NOMO-1 treated with dmso at 0.1 percent for 144 hours (cell line): Measurements from ENCODE around the gene KANK4.
"Not testable (repeated sequence)": the region's sequence is repeated elsewhere in the genome, so short reads cannot be mapped to it uniquely, and the experiment has no call there.

ENCODE experiments used
- DNase-seq: peaks from one replicate; lab custom pipeline; 2025; ENCODE audit not compliant: unreplicated experiment; lab: John Stamatoyannopoulos, UW

Gene KANK4

DNA sequence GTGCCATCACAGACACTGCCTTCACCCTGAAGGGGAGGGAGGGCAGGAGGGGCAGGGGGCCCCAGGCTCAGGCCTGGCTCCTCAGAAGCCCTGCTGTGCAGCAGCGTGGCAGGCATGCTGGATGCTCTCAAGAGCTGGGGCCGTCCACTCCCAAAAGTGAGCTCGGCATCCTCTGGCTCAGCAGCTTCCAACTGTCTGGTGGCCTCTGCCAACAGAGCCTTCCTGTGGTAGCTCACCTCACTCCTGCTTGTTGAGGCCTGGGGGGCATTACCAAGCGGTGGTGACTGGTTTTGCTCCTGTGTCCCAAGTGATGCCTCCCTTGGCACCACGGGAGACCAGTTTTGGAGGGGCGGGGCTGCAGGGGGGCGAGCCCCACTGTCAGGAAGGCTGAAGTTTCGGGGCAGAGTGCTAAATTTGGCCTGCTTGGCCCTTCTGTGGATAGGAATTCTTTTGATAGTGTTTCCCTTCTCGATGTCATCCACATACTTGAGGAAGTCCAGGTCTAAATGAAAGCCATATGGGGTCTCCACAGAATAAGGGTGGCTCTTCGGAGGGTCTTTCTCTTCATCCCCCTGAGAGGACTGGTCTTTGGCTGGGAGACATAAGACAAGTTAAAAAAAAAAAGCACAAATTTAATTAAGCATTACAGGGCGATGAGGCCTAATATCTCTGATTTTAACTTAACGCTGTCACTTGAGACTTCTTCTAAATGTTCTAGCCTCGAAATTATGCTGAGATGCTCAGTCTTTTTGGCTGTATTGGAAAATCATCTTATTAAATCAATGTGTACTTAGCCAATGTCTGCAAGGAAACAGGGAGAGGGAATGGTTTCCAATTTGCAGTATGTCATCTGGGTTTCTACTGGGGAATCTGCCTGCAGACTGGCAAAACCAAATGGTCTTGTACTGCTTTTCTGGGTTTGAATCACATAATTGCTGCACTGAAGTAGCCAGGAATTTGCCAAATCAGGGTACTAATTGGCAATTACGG lies 44.4 kb downstream of the KANK4 start:
- no peak for DNase-seq

DNA sequence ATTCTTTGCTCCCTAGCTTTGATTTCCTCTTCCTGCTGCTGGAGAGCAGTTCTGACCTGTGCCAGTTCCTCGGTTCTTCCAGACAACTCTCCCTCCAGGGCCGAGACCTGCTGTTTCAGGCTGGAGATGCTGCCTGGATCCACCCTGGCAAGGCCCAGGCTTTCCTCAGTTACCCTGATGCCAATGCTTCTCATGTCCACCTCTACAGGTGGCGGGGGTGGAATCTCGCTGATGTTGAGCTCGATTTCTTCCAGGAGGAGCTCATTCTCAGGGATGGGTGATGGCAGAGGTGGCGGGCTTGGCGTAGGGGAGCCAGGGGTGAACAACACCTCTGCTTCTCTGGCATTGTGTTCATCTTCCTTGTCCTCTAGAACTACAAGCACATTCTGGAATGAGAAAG lies 45.3 kb downstream of the KANK4 start:
- DNase-seq = no peak

DNA sequence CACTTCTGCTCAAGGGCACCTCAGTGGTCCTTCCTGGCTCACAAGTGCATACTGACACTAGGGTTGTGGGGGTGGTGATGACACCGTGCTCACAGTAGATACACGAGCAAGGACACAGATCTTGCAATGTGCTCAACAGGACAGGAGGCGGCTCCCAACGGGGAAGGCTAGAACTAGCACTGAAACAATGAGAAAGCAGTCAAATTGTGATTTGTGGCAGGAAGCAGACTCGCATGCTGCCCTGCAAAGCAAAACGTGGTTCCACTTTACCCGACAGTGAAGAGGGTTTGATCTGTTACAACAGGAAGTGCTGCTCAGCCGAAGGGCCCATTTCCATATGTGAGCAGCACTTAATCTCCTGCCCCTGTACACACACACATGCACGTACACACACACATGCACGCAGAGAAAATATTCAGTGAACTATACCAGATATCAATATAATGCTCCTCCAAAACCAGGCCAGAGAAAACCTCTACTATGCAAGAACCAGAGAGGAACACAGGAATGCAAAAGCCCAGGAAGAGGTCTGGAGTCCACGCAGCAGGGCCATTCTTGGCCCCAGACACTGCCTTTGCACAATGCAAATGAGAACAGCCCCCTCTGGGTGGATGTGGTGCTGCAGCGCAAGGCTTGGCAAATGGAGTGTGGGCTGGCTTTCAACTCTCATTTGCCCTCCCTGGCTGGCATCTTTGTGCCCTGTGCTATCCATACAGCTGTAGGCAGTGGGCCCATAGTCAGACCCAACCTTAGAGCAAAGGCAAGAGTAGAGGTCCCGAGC lies 47.1 kb downstream of the KANK4 start:
- DNase-seq = peak; percentile 92

DNA sequence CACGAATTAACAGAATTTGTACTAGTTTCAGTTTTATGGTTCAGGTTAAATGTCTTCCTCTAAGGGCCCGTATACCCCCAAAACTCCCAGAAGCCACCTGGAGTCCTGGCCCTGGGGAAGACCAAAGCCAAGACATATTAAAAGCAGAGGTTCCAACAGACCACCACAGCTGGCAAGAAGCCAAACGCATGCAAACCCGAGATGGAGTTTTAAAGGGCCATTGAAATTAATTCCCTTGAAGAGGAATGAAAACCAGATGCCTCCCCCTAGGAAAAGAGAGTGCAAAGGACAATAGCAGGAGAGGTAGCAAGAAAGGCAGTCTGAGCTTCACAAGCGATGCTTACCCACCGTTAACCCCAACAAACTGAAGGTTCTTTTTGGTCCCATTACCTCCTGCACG lies 48.1 kb downstream of the KANK4 start:
- no peak for DNase-seq

DNA sequence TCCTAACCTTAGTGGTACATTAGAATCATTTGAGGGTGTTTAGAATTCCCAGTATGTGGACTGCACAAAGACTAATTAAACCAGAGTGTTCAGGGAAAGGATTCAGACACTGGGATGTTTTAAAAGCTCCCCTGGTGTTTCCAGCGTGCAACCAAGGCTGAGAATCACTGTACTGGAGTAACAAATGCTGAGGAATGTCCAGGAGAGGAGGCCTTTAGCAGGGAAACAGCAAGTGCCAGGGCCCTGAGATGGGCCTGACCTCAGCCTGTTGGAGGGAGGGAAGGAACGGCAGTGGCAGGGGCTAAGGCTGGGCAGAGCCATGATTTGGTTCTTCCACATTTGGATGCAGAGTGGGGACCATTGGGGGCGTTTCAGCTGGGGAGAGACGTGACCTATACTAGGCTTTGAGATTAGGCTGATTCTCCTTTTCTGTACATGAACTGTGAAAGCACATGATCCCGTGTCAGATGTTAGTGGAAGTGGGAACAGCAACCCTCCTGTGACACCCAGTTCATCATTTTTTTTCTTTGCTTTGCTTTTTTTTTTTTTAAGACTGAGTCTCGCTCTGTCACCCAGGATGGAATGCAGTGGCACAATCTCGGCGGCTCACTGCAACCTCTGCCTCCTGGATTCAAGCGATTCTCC lies 49.3 kb downstream of the KANK4 start:
- no peak for DNase-seq

DNA sequence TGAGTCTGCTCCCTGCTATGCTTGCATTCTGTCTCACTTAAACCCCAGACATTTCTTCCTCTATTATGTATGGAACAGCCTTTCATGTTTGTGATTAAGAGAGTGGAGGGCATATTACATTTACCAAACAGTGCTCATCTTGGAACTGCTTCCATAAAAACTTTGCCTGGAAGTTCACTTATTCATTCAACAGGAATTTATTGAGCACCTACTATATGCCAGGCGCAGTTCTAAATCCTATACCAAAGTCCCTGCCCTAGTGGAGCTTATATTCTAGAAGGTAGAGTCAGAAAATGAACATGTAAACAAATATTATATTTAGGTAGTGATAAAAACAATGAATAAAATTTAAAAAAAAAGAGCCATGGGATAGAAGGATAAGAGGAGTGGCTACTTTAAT lies 49.8 kb downstream of the KANK4 start:
- no peak for DNase-seq

DNA sequence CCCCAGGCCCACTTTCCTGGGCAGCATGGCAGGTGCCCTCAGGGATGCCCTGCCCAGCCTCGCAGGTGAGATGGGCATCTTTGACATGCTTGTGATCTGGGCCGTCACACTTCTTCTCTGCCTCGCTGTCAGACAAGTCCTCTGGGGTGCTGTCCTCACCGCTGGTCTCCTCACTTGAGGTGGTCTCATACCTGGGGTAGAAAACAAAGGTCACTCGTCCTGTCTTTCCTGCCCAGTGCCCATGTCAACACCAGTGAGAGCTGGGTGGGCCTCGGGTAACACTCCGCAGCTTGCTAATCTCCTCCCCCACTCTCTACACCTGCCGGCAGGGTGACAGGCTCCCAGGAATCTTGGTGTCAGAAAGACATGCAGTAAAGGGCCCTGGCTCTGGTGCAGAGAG lies 50.9 kb downstream of the KANK4 start:
- no peak for DNase-seq

DNA sequence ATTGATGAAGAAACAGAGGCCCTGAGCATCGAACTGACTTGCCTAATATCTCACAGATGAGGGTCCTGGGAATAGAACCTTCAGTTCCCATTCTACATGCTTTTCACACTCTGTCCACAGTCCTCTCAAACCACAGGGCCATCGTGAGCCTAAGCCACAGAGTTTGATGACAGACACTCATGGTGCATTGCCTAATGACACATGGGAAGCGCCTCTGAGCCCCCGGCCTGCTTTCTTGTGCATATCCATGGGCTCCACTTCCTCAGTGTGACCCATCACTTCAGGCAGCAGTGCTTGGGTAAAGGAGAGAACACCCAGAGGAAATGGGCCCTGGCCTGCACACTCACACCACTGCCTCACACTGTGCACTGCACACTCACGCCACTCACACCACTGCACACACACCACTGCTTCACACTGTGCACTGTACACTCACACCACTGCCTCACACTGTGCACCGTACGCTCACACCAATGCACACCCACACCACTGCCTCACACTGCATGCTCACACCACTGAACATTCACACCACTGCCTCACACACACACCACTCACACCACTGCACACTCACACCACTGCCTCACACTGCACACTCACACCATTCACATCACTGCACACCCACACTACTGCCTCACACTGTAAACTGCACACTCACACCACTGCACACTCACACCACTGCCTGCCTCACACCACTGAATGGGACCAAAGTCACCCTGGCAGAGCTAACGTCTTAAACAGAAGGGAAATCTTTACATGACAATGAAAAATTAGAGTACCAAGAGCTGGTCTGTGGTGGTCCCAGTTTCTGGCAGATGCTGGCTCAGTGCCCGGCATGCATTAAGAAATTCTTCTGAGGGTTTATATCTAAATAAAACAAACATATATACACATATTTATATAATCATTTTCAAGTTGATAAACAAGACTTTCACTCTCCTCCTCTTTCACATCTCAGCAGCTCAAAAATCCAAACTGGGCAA lies 53.0 kb downstream of the KANK4 start:
- peak; percentile 73 for DNase-seq

DNA sequence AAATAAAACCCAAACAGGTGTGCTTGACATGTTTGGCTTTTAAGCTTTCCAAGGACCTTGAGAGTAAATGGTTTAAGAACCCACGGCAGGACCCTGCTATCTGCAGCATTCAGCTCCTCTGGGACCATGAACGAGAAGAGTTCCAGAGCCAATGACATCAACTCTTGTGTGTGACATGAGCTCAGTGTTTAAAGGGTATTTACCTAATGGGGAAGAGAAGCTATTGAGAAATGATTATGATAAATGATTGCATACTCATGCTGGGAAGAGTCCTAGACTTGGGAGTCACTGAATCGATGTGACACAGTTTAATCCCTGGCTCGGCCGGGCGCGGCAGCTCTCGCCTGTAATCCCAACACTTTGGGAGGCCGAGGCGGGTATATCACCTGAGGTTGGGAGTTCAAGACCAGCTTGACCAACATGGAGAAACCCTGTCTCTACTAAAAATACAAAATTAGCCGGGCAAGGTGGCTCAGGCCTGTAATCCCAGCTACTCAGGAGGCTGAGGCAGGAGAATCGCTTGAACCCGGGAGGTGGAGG lies 55.4 kb downstream of the KANK4 start:
- no peak for DNase-seq

DNA sequence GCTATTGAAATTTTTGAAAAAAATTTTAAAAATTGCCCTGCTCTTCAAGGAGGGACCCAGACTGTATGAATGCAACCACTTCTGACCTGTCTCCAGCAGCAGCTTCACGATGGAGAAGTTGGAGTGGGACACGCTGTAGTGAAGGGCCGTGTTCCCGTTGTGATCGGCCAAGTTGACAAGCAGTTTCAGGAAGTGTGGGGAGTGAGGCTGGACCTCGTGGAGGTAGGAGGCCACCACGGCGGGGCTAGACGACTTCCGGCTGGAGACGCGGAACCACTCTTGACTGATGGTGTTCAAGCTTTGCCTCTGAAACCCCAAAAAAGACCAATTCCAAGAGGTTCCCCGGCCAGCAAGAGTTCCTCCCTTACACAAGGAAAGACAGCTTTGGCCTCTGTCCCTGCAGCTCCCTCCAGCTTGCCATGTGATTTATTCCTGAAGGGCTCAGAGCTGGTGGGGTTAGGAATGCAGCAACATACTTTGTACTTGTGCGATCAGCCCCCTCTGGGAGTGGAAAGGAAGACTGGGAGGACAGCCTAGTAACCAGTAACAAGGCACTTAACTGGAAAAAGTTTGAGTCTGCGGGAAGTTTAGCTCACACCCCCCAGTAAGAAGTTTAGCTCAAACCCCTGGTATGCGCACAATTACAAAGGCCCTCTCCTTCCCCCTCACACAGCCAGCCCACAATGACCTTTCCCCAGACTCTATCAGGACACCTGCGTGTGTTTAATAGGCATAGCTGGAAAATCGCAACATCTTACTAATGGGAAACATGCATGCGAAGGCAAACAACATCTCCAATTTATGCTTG lies 56.0 kb downstream of the KANK4 start:
- no peak for DNase-seq

DNA sequence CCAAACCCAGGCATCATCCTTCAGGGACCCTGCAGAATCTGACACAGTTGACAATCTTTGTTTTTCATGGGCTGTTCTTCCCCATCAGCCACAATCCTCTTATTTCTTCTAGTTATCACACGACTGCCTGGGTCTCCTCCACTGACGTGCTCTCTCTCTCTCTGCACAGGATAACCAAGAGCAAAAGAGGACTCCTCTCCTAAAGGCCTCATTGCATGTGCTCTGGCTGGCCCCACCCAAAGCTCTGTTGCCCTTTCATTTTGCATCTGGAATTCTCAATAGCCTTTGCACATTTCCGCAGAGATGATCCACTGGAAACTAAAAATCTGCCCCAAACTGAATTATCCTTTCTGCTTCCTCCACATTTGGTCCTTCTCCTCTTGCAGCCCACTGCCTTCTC lies 58.5 kb downstream of the KANK4 start:
- no peak for DNase-seq

DNA sequence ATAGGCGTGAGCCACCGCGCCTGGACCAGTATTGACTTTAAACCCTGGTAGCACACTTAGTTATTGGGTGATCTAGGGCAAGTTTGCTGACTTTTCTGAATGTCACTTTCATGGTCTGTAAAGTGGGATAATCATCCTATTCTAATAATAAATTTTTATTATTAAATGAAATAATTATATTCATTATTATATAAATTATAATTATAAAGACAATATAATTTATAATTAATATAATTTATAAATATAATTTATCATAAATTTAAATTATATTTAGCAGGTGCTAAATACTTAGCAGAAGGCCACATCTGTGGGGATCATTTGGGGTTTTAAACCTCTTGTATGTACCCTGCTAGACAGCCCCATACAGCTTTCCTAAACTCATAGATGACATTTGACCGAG lies 59.7 kb downstream of the KANK4 start:
- no peak for DNase-seq

DNA sequence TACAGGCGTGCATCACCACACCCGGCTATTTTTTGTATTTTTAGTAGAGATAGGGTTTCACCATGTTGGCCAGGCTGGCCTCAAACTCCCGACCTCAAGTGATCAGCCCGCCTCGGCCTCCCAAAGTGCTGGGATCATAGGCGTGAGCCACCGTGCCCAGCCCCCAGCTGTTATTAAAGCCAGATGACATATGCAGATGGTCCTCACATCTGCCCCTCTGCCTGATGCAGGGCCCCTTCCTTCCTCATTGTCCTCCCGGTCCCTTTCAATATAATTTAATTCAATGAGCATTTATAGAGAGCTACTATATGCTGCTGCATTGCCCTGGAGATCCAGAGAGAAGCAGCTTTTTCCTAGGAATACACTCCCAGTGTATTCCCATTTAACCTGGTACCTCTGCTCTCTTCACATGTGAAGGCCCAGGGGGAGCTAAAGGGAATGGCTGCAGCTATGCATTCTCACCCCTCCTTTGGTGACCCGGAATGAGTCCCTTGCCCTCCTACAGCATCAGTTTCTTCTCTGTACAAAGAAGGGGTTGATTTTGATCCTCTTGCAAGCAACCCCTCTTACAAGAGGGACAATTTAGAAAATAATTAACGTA lies 69.0 kb downstream of the KANK4 start:
- no peak for DNase-seq

DNA sequence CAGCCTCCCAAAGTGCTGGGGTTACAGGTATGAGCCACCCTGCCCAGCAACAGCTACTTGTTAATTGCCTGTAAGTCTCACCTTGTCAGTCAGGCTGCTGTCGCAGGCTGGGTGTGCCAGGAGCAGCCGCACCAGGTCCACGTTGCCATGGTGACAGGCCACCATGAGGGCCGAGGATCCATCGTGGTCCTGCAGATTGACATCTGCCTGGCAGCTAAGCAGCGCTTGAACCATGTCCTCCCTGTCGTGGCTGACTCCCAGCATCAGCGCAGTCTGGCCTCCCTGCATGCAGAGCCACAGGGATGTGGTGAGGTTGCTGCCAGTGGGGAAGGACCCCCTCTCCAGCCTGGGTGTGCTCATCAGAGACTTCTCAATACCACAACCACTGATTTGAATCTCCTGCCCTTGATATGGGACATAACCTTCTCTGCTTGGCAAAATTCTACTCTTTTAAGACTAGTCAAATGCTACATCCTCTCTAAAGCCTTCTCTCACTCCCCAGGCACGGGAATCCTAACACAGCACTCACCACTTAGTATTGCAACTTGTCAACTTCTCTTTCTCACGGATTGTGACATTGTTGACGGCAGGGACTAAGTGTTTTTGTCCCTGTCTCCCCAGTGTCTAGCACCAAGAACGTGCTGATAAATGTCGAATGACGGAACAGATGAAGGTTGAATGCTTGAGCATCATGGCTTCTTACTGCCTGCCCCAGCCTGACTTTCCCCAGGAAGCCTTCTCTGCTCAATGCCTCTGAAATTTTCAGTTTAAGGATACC lies 71.7 kb downstream of the KANK4 start:
- no peak for DNase-seq

DNA sequence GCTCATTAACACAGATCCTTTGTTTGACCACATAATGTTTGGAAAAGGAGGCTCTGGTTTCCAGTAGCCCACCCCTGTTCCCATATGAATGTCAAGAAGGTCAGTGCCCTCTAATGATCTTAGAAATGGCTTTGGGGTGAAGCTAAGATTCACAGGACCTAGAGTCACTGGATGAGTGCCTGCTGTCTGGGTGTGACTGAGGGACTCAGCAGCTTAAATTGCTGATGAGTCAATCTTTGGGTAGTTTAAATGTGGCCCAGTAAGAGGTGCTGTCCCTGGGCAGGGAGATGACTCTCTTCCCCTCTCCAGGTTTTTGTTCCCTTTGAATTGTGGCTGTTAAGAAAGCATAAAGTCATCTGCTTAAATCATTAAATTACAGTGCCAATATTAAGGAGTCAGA lies 74.0 kb downstream of the KANK4 start:
- no peak for DNase-seq

DNA sequence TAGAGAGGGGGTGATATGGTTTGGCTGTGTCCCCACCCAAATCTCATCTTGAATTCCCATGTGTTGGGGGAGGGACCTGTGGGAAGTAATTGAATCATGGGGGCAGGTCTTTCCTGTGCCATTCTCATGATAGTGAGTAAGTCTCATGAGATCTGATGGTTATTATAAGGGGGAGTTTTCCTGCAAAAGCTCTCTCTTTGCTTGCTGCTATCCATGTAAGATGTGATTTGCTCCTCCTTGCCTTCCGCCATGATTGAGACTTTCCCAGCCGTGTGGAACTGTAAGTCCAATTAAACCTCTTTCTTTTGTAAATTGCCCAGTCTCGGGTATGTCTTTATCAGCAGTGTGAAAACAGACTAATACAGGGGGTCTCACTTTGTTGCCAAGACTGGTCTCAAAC lies 74.9 kb downstream of the KANK4 start:
- DNase-seq = not testable (repeated sequence)

DNA sequence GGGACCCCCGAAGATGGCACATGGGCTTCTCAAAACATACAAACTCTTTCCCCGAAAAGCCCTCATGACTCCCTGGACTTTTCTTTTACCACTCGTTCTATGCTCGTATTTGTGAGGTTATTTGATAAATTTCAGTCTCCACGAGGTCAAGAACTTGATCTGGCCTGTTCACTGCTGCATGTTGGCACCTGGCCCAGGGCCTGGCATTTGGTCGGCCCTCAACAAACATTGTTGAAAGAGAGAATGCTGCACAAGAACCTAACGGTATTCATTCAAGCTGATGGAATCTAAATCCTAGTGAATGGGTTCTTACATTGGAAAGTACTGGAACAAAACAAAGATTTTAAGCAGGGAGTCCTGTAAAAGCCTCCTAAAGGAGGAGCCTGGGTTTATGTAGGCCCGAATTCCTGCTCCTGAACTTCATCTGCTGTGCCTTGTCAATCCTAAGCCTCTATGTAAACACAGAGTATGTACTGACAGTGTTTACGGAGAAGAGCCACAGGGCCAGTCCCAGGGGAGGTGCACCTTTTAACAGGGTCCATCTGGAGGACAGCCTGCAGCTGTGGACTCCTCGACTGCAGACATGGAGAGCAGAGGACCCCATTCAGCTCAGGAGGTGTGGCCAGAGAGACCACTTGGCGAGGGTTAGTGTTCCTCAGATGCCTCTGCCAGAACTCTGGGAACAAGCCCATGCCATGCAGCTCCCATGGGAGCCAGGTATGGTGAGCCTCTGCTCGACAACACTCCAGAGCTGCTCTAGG lies 77.7 kb downstream of the KANK4 start:
- DNase-seq = no peak
